ENCODE results near the gene JMJD4.
"Not testable (repeated sequence)": the region's sequence is repeated elsewhere in the genome, so short reads cannot be mapped to it uniquely, and the experiment has no call there.

The JMJD4 gene

DNA sequence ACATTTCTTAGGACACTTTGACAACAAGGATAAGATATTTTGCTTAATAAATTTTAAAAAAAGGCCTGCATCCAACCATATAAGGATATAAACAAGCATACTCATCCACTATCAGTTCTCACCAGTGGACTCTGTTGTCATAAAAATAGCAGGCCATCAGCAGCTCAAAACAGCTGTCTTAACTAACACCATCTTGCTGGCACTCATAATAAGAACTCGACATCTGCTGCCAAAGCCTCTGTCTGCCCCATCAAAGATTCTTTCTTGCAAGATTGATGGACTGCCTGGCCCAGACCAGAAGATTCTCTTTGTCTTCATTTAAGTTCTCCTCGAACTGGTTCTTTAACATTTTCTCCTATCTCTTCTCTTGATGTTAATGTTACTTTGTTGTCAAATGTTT lies 10.1 kb downstream of the JMJD4 start:
- Histone ChIP-seq H3K9ac (ENCODE audit: low read length in 2 of 2) (no peak overlapping the region), H3K36me3 (ENCODE audit: control insufficient read depth in 2 of 2, insufficient read depth in 2 of 2, low read length in 2 of 2) (no peaks in the 10 kb centered on the region), H3K27me3 (ENCODE audit: control insufficient read depth in 1 of 2, insufficient read depth in 2 of 2, low read length in 2 of 2) (no peaks in the 10 kb centered on the region), H3K27ac (ENCODE audit: low read length) (no peak overlapping the region), H3K9me3 (ENCODE audit: control insufficient read depth in 2 of 2, low read length in 2 of 2) (peaks cover 0 to 19% of the 10 kb centered on the region in 2 donors), H3K4me3 (ENCODE audit: low read length in 2 of 2) (no peak overlapping the region), H3K4me1 (ENCODE audit: control insufficient read depth, insufficient read depth, low read length) (peaks cover 18% of the 10 kb centered on the region)

DNA sequence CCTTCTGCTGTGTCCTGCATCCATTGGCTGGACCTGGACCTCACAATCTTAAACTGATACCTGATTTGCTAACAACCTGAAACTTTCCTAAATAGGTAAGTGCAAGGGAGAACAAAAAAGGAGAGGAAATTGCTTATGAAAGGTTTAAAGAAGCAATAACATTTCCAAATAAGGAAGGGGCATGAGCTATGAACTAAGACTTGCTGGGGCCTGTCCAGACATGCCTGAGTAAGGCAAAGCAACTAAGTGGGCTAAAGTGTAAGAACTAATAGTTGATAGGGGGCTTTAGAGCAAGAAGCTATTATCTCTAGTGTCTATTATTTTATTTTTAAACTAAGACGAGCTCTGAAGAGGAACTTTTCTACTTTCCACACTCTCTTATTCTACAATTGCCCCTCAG lies 11.6 kb downstream of the JMJD4 start:
- H3K27ac ChIP-seq (ENCODE audit: low read length), result no peak overlapping the region
- H3K27me3 ChIP-seq (ENCODE audit: control insufficient read depth in 1 of 2, insufficient read depth in 2 of 2, low read length in 2 of 2), result no peaks in the 10 kb centered on the region
- H3K9ac ChIP-seq (ENCODE audit: low read length in 2 of 2), result no peak overlapping the region
- peaks cover 0 to 22% of the 10 kb centered on the region in 2 donors for H3K9me3 ChIP-seq (ENCODE audit: control insufficient read depth in 2 of 2, low read length in 2 of 2)
- no peak overlapping the region for H3K4me3 ChIP-seq (ENCODE audit: low read length in 2 of 2)
- H3K36me3 ChIP-seq (ENCODE audit: control insufficient read depth in 2 of 2, insufficient read depth in 2 of 2, low read length in 2 of 2), result no peaks in the 10 kb centered on the region
- peaks cover 3% of the 10 kb centered on the region for H3K4me1 ChIP-seq (ENCODE audit: control insufficient read depth, insufficient read depth, low read length)

GRCh38 chr1:227718932-227719331 lies 16.2 kb downstream of the JMJD4 start:
- Histone ChIP-seq H3K9me3 (ENCODE audit: control insufficient read depth in 2 of 2, low read length in 2 of 2) (peaks cover 2 to 28% of the 10 kb centered on the region in 2 donors), H3K4me1 (ENCODE audit: control insufficient read depth, insufficient read depth, low read length) (no peaks in the 10 kb centered on the region), H3K36me3 (ENCODE audit: control insufficient read depth in 2 of 2, insufficient read depth in 2 of 2, low read length in 2 of 2) (no peaks in the 10 kb centered on the region), H3K27me3 (ENCODE audit: control insufficient read depth in 1 of 2, insufficient read depth in 2 of 2, low read length in 2 of 2) (no peaks in the 10 kb centered on the region), H3K4me3 (ENCODE audit: low read length in 2 of 2) (no peak overlapping the region), H3K9ac (ENCODE audit: low read length in 2 of 2) (no peak overlapping the region), H3K27ac (ENCODE audit: low read length) (no peak overlapping the region)

- Histone ChIP-seq H3K27ac (ENCODE audit: low read length) (no peak overlapping the region), H3K27me3 (ENCODE audit: control insufficient read depth in 1 of 2, insufficient read depth in 2 of 2, low read length in 2 of 2) (no peaks in the 10 kb centered on the region), H3K4me3 (ENCODE audit: low read length in 2 of 2) (no peak overlapping the region), H3K9ac (ENCODE audit: low read length in 2 of 2) (no peak overlapping the region), H3K36me3 (ENCODE audit: control insufficient read depth in 2 of 2, insufficient read depth in 2 of 2, low read length in 2 of 2) (no peaks in the 10 kb centered on the region), H3K9me3 (ENCODE audit: control insufficient read depth in 2 of 2, low read length in 2 of 2) (peaks cover 6 to 11% of the 10 kb centered on the region in 2 donors), H3K4me1 (ENCODE audit: control insufficient read depth, insufficient read depth, low read length) (no peaks in the 10 kb centered on the region)
Observed at GRCh38 chr1:227712648-227713047, 22.5 kb downstream of the JMJD4 start.

GRCh38 chr1:227710474-227710873 lies 24.6 kb downstream of the JMJD4 start:
- not testable (repeated sequence) for H3K27me3 ChIP-seq (ENCODE audit: control insufficient read depth in 1 of 2, insufficient read depth in 2 of 2, low read length in 2 of 2); H3K36me3 ChIP-seq (ENCODE audit: control insufficient read depth in 2 of 2, insufficient read depth in 2 of 2, low read length in 2 of 2); H3K4me1 ChIP-seq (ENCODE audit: control insufficient read depth, insufficient read depth, low read length); H3K9ac ChIP-seq (ENCODE audit: low read length in 2 of 2); H3K27ac ChIP-seq (ENCODE audit: low read length); H3K4me3 ChIP-seq (ENCODE audit: low read length in 2 of 2)
- peaks cover 9 to 11% of the 10 kb centered on the region in 2 donors for H3K9me3 ChIP-seq (ENCODE audit: control insufficient read depth in 2 of 2, low read length in 2 of 2)

DNA sequence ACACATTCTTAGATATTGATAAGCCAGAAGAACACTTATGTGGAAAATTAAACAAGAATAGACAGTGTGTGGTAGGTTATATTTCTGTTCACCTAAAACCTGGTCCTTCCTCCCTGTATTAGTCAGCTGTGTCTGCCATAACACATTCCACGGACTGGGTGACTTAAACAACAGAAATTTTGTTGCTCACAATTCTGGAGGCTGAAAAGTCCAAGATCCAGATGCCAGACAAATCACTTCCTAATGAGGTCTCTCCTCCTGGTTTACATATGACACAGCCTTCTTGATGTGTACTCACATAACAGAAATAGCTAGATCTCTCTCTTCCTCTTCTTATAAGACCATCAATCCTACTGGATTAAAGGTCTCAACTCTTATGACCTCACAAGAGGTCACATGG lies 25.7 kb downstream of the JMJD4 start:
- H3K36me3 ChIP-seq (ENCODE audit: control insufficient read depth in 2 of 2, insufficient read depth in 2 of 2, low read length in 2 of 2), result no peaks in the 10 kb centered on the region

GRCh38 chr1:227707846-227708245 lies 27.3 kb downstream of the JMJD4 start:
- Histone ChIP-seq H3K4me1 (ENCODE audit: control insufficient read depth, insufficient read depth, low read length) (no peaks in the 10 kb centered on the region), H3K27ac (ENCODE audit: low read length) (no peak overlapping the region), H3K9me3 (ENCODE audit: control insufficient read depth in 2 of 2, low read length in 2 of 2) (peaks cover 2 to 7% of the 10 kb centered on the region in 2 donors), H3K4me3 (ENCODE audit: low read length in 2 of 2) (no peak overlapping the region), H3K9ac (ENCODE audit: low read length in 2 of 2) (no peak overlapping the region), H3K27me3 (ENCODE audit: control insufficient read depth in 1 of 2, insufficient read depth in 2 of 2, low read length in 2 of 2) (no peaks in the 10 kb centered on the region), H3K36me3 (ENCODE audit: control insufficient read depth in 2 of 2, insufficient read depth in 2 of 2, low read length in 2 of 2) (no peaks in the 10 kb centered on the region)

More for the DNA sequence above, 25.7 kb downstream of the JMJD4 start:
- Histone ChIP-seq H3K27me3 (ENCODE audit: control insufficient read depth in 1 of 2, insufficient read depth in 2 of 2, low read length in 2 of 2) (no peaks in the 10 kb centered on the region), H3K4me3 (ENCODE audit: low read length in 2 of 2) (no peak overlapping the region), H3K4me1 (ENCODE audit: control insufficient read depth, insufficient read depth, low read length) (no peaks in the 10 kb centered on the region), H3K9me3 (ENCODE audit: control insufficient read depth in 2 of 2, low read length in 2 of 2) (peaks cover 8 to 9% of the 10 kb centered on the region in 2 donors), H3K27ac (ENCODE audit: low read length) (no peak overlapping the region), H3K9ac (ENCODE audit: low read length in 2 of 2) (no peak overlapping the region)

GRCh38 chr1:227701631-227702030 lies 33.5 kb downstream of the JMJD4 start:
- H3K27me3 ChIP-seq (ENCODE audit: control insufficient read depth in 1 of 2, insufficient read depth in 2 of 2, low read length in 2 of 2); H3K4me1 ChIP-seq (ENCODE audit: control insufficient read depth, insufficient read depth, low read length); H3K36me3 ChIP-seq (ENCODE audit: control insufficient read depth in 2 of 2, insufficient read depth in 2 of 2, low read length in 2 of 2); H3K27ac ChIP-seq (ENCODE audit: low read length); H3K4me3 ChIP-seq (ENCODE audit: low read length in 2 of 2); H3K9ac ChIP-seq (ENCODE audit: low read length in 2 of 2): not testable (repeated sequence)
- peaks cover 10 to 11% of the 10 kb centered on the region in 2 donors for H3K9me3 ChIP-seq (ENCODE audit: control insufficient read depth in 2 of 2, low read length in 2 of 2)

- Histone ChIP-seq H3K9me3 (ENCODE audit: control insufficient read depth in 2 of 2, low read length in 2 of 2) (peaks cover 9 to 30% of the 10 kb centered on the region in 2 donors), H3K4me3 (ENCODE audit: low read length in 2 of 2) (no peak overlapping the region), H3K4me1 (ENCODE audit: control insufficient read depth, insufficient read depth, low read length) (no peaks in the 10 kb centered on the region), H3K27me3 (ENCODE audit: control insufficient read depth in 1 of 2, insufficient read depth in 2 of 2, low read length in 2 of 2) (no peaks in the 10 kb centered on the region), H3K9ac (ENCODE audit: low read length in 2 of 2) (no peak overlapping the region), H3K36me3 (ENCODE audit: control insufficient read depth in 2 of 2, insufficient read depth in 2 of 2, low read length in 2 of 2) (no peaks in the 10 kb centered on the region), H3K27ac (ENCODE audit: low read length) (no peak overlapping the region)
Observed at GRCh38 chr1:227697321-227697864, 37.7 kb downstream of the JMJD4 start.

GRCh38 chr1:227685807-227686206 lies 49.3 kb downstream of the JMJD4 start:
- Histone ChIP-seq H3K4me1 (ENCODE audit: control insufficient read depth, insufficient read depth, low read length) (no peaks in the 10 kb centered on the region), H3K36me3 (ENCODE audit: control insufficient read depth in 2 of 2, insufficient read depth in 2 of 2, low read length in 2 of 2) (no peaks in the 10 kb centered on the region), H3K9me3 (ENCODE audit: control insufficient read depth in 2 of 2, low read length in 2 of 2) (peaks cover 4 to 18% of the 10 kb centered on the region in 2 donors), H3K27me3 (ENCODE audit: control insufficient read depth in 1 of 2, insufficient read depth in 2 of 2, low read length in 2 of 2) (no peaks in the 10 kb centered on the region), H3K27ac (ENCODE audit: low read length) (no peak overlapping the region), H3K9ac (ENCODE audit: low read length in 2 of 2) (no peak overlapping the region), H3K4me3 (ENCODE audit: low read length in 2 of 2) (no peak overlapping the region)
